Right lobe of liver (tissue), 6 donors: ENCODE data around the gene REST. TPM values are rescaled to one million over a fixed set of nuclear protein-coding genes. Genes with fewer than 3 reads are reported as not detected.
"Not testable (repeated sequence)": the region's sequence is repeated elsewhere in the genome, so short reads cannot be mapped to it uniquely, and the experiment has no call there.

Experiments used
- ATAC-seq, 4 donors: fragments of 200-7000 bp; cut with Tn5 transposase; one replicate each; pipeline ENCODE4 v1.9.1; 2020; ENCODE audit warnings: mild to moderate bottlenecking in 4 of 4, moderate library complexity in 4 of 4
- DNase-seq, 3 donors: peaks; one replicate each; pipeline ENCODE4 v3.0.0-alpha.2; 2020
- H3K27ac ChIP-seq, 3 donors: fragments of 200-600 bp; one replicate each; pipeline ENCODE4 v1.8.0; 2022
- H3K27me3 ChIP-seq, 2 donors: fragments of 200-600 bp; one replicate each; pipeline ENCODE4 v1.8.0; 2022
- H3K36me3 ChIP-seq, 4 donors: fragments of 200-600 bp; sonication (generic) in 1 of 4; one replicate each; pipeline versions ENCODE4 v1.5.1 to v1.8.0; 2017 to 2022; ENCODE audit warnings: control low read depth in 1 of 4
- H3K4me1 ChIP-seq, 4 donors: fragments of 200-600 bp; sonication (generic) in 1 of 4; one replicate each; pipeline versions ENCODE4 v1.5.1 to v1.8.0; 2017 to 2022; ENCODE audit warnings: control low read depth in 1 of 4
- H3K4me3 ChIP-seq, 3 donors: fragments of 200-600 bp; one replicate each; pipeline ENCODE4 v1.8.0; 2022
- H3K9me3 ChIP-seq, 4 donors: fragments of 200-600 bp; sonication (generic) in 1 of 4; one replicate each; pipeline versions ENCODE4 v1.5.1 to v1.8.0; 2017 to 2022; ENCODE audit warnings: control low read depth in 1 of 4
- POLR2A ChIP-seq: fragments of 450-650 bp; IDR thresholded peaks from one replicate; pipeline ENCODE4 v1.6.1; 2017; ENCODE audit warnings: antibody characterized with exemption, mild to moderate bottlenecking
- WGBS: methylation state at CpG from one replicate; pipeline ENCODE4 v1.1.6; 2018; ENCODE audit warnings: low coverage, low lambda C conversion rate; ENCODE audit not compliant: insufficient coverage; ENCODE audit errors: missing lambda C conversion rate; 5-methylcytosine and 5-hydroxymethylcytosine counted together
- intact Hi-C, 2 donors: fragments of 100-400 bp; cut with DNase I; formaldehyde crosslinking; loops; one replicate each; pipeline versions ENCODE4 v1.11.2 to v1.14.1; 2022
- total RNA-seq, 6 experiments: library from RNA; depleted of rRNA in 2 of 6; stranded (reverse); fragments of >200 nt in 2 of 6; fragmentation: NEBNext Ultra II Directional in 3 of 6; extraction: Animal tissue kit (Norgen Biotek cat#: 25700) in 3 of 6; gene quantifications; one replicate each; pipeline versions ENCODE4 v1.1.0 to v1.2.4, GENCODE V29; 2016 to 2023
- TF ChIP-seq, protein P1 (sequence below), 4 donors: fragments of 200-600 bp in 3 of 4; fragments of 450-650 bp in 1 of 4; IDR thresholded peaks; one replicate each; pipeline versions ENCODE4 v1.5.1 to v1.8.0; 2016 to 2022; ENCODE audit warnings: antibody characterized with exemption in 4 of 4, mild to moderate bottlenecking in 2 of 4
- donor health status: DM: no; HTN: yes; CAD: no.
- donor health status: DM: no; HTN: no; CAD: no.
- donor health status: DM: no; HTN: no; CAD: no.
- donor health status: DM: no; HTN: yes; CAD: no.
- donor health status: DM: no; HTN: yes; CAD: no.

The REST gene
- total RNA-seq, 6 experiments from 2014 or later = 10.6 to 19.3 (median 16.4) TPM

DNA sequence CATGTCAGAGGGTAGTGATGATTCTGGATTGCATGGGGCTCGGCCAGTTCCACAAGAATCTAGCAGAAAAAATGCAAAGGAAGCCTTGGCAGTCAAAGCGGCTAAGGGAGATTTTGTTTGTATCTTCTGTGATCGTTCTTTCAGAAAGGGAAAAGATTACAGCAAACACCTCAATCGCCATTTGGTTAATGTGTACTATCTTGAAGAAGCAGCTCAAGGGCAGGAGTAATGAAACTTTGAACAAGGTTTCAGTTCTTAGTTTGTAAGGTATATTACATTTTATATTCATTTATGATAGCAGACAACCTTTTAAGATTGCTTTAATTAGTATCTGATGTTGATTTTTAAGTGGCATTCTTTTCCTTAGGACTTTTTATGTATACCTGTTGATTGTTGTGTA, 24.2 kb downstream of the REST start:
- DNase-seq (no peak), ATAC-seq (no peak)
- intact Hi-C loops = no loop called here
- peaks cover 0 to 22% (median 12%) of the 10 kb centered on the region in 4 donors for H3K36me3 ChIP-seq
- TF ChIP-seq, protein P1, sequence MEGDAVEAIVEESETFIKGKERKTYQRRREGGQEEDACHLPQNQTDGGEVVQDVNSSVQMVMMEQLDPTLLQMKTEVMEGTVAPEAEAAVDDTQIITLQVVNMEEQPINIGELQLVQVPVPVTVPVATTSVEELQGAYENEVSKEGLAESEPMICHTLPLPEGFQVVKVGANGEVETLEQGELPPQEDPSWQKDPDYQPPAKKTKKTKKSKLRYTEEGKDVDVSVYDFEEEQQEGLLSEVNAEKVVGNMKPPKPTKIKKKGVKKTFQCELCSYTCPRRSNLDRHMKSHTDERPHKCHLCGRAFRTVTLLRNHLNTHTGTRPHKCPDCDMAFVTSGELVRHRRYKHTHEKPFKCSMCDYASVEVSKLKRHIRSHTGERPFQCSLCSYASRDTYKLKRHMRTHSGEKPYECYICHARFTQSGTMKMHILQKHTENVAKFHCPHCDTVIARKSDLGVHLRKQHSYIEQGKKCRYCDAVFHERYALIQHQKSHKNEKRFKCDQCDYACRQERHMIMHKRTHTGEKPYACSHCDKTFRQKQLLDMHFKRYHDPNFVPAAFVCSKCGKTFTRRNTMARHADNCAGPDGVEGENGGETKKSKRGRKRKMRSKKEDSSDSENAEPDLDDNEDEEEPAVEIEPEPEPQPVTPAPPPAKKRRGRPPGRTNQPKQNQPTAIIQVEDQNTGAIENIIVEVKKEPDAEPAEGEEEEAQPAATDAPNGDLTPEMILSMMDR (IDR thresholded peaks at IDR 0.05) = no peak
- TF ChIP-seq POLR2A = no peak
- 87% methylated on average over 4 of the region's 4 CpGs for WGBS
- no peaks in the 10 kb centered on the region for H3K4me1 ChIP-seq
- H3K4me3 ChIP-seq = no peak overlapping the region
- no peaks in the 10 kb centered on the region for H3K9me3 ChIP-seq
- no peak overlapping the region for H3K27ac ChIP-seq
- no peaks in the 10 kb centered on the region for H3K27me3 ChIP-seq

DNA sequence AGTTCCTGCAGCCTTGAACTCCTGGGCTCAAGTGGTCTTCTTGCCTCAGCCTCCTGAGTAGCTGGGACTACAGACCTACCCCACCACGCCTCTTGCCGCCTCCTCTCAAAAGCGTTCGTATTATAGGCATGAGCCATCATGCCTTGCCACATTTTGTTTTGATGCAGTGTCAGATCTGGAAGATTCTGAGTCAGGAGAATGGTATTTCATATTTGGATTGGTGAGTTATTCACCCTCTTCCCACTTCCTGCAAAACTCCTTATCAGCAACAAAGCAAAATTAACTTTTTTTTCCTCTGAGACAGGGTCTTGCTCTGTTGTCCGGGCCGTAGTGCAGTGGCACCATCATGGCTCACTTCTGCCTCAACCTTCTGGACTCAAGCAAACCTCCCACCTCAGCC, 29.6 kb downstream of the REST start:
- no peak overlapping the region for H3K27ac ChIP-seq
- no peaks in the 10 kb centered on the region for H3K27me3 ChIP-seq
- intact Hi-C loops = no loop called here
- no peaks in the 10 kb centered on the region for H3K36me3 ChIP-seq
- no peak for DNase-seq
- no peak for TF ChIP-seq POLR2A
- TF ChIP-seq, protein P1 (IDR thresholded peaks at IDR 0.05) = no peak
- no peaks in the 10 kb centered on the region for H3K4me1 ChIP-seq
- H3K4me3 ChIP-seq = no peak overlapping the region
- H3K9me3 ChIP-seq = no peaks in the 10 kb centered on the region
- 84% methylated on average over 4 of the region's 6 CpGs for WGBS
- no peak for ATAC-seq

- H3K4me1 ChIP-seq, ATAC-seq, H3K27ac ChIP-seq, H3K36me3 ChIP-seq, intact Hi-C loops, H3K4me3 ChIP-seq, DNase-seq, H3K27me3 ChIP-seq, H3K9me3 ChIP-seq: not testable (repeated sequence)
- WGBS = 91% methylated on average over 4 of the region's 14 CpGs
Measured at GRCh38 chr4:56939826-56940225, 32.1 kb downstream of the REST start.

GRCh38 chr4:56940403-56940802, 32.7 kb downstream of the REST start:
- Histone ChIP-seq H3K27ac (no peak overlapping the region), H3K36me3 (no peaks in the 10 kb centered on the region), H3K27me3 (no peaks in the 10 kb centered on the region), H3K4me1 (no peaks in the 10 kb centered on the region), H3K4me3 (no peak overlapping the region), H3K9me3 (no peaks in the 10 kb centered on the region)
- ATAC-seq (no peak), DNase-seq (no peak)
- TF ChIP-seq POLR2A = no peak
- TF ChIP-seq, protein P1 (IDR thresholded peaks at IDR 0.05) = no peak
- 93% methylated on average over 6 of the region's 12 CpGs for WGBS
- intact Hi-C loops = no loop called here

DNA sequence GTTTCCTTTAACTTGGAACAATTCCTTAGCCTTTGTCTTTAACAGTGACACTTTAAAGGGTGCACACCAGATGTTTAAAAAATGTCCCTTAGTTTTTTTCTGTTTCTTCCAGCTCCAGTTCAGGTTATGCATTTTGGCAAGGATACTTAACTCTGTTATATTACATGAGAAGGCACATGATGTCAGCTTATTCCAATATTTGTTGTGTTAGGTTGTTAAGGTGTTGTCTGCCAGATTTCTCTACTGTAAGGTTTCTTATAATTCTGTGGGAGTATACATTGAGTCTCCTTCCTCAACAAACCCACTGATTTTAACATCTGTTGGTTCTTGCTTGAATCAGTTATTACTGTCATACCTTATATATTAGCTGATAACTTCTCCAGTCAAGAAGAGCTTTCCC, 33.3 kb downstream of the REST start:
- Histone ChIP-seq H3K27ac (no peak overlapping the region), H3K27me3 (no peaks in the 10 kb centered on the region), H3K4me1 (no peaks in the 10 kb centered on the region), H3K36me3 (no peaks in the 10 kb centered on the region), H3K9me3 (no peaks in the 10 kb centered on the region), H3K4me3 (no peak overlapping the region)
- DNase-seq (no peak), ATAC-seq (no peak)
- TF ChIP-seq POLR2A = no peak
- TF ChIP-seq, protein P1 (IDR thresholded peaks at IDR 0.05) = no peak
- intact Hi-C loops = no loop called here
